ENCODE data around the gene SLC2A6. TPM values are rescaled to one million over a fixed set of nuclear protein-coding genes. Genes with fewer than 3 reads are reported as not detected.

SLC2A6 gene
- total RNA-seq, 4 donors from 2014 or later: 0.96 to 20.1 (median 3.4) TPM

DNA sequence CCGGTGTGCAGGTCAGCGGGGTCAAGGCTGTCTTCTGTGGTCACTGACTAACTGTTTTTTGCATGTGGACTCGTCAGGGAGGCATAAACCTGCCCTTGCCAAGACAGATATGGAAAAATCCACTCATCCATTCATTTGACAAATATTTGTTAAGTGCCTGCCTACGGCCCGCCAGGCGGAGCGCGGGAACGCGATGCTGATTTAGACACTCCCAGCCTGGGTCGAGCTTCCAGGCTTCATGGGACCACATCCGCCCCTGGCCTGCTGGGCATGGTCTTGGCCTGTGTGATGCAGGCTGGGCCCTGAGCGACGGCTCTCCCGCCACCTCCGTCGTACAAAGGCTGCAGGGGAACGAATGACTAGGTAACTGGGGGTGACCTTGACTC lies 27.7 kb upstream of the SLC2A6 start:
- Histone ChIP-seq H3K27ac (peak overlapping the region in 1 of 4 donors; percentile 29), H3K4me3 (no peak overlapping the region), H3K4me1 (peaks cover 12 to 16% (median 13%) of the 10 kb centered on the region in 4 donors), H3K27me3 (peaks cover 7% of the 10 kb centered on the region), H3K9me3 (peaks cover 9 to 11% of the 10 kb centered on the region in 2 donors), H3K36me3 (no peaks in the 10 kb centered on the region)
- in situ Hi-C loops (cut with MboI; ENCODE audit: low pct_ligation_motif_present in 1 of 4, low pct_unique_long_range_greater_than_20kb in 1 of 4, low sequenced_read_pairs in 3 of 4): no loop called here
- intact Hi-C loops (cut with DNase I; ENCODE audit: low total_unique reads): no loop called here
- TF ChIP-seq POLR2A (IDR thresholded peaks at IDR 0.05) (no peak), POLR2AphosphoS5 (IDR thresholded peaks at IDR 0.05) (peak in 1 of 3 donors; percentile 7), EP300 (IDR thresholded peaks at IDR 0.05; ENCODE audit: low read depth) (no peak)
- TF ChIP-seq, protein P1, sequence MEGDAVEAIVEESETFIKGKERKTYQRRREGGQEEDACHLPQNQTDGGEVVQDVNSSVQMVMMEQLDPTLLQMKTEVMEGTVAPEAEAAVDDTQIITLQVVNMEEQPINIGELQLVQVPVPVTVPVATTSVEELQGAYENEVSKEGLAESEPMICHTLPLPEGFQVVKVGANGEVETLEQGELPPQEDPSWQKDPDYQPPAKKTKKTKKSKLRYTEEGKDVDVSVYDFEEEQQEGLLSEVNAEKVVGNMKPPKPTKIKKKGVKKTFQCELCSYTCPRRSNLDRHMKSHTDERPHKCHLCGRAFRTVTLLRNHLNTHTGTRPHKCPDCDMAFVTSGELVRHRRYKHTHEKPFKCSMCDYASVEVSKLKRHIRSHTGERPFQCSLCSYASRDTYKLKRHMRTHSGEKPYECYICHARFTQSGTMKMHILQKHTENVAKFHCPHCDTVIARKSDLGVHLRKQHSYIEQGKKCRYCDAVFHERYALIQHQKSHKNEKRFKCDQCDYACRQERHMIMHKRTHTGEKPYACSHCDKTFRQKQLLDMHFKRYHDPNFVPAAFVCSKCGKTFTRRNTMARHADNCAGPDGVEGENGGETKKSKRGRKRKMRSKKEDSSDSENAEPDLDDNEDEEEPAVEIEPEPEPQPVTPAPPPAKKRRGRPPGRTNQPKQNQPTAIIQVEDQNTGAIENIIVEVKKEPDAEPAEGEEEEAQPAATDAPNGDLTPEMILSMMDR (IDR thresholded peaks at IDR 0.05): no peak
- no peak for DNase-seq
- WGBS, 2 donors (ENCODE audit: low coverage in 1 of 2): 51% methylated on average over 18 of the region's 18 CpGs; no CpG with 5 or more reads in 1 of the 2 donors

DNA sequence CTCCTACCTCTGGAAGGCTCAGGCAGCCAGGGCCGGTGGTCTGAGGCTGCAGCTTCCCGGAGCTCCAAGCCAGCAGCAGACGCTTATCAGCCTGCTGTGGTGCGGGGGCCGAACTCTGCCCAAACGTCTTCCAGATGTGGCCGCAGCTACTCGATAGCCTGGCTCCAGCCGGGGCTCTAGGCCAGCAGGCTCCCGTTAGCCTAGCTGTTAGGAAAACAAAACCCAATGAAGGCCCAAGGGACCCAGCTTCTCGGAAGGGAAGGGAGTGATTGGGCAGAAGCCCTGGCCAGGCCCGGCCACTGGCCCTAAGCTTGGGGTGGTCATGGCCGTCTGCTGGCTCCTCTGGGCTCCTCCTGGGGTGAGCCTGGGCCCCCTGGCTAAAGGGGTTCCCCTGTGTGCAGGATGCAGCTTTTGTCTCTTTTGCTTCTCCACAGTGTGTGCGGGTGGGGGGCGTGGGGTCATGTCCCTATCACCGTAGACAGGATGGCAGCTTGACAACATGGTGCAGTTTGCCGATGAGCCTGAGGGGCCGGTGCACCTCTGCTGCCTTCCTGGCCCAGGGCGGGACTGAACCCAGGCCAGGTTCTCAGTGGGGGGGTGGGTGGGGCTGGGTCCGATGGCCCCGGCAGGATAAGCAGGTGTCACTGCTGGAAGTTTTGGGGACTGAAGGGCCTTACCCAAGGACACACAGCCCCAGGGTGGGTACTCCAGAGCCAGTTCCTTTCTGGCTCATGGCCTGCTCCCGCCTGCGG lies 27.2 kb upstream of the SLC2A6 start:
- no peaks in the 10 kb centered on the region for H3K36me3 ChIP-seq
- peaks cover 12 to 16% (median 13%) of the 10 kb centered on the region in 4 donors for H3K4me1 ChIP-seq
- DNase-seq: no peak
- no peak for TF ChIP-seq POLR2AphosphoS5 (IDR thresholded peaks at IDR 0.05)
- TF ChIP-seq, protein P1 (IDR thresholded peaks at IDR 0.05): no peak
- no peak for TF ChIP-seq EP300 (IDR thresholded peaks at IDR 0.05; ENCODE audit: low read depth)
- intact Hi-C loops (cut with DNase I; ENCODE audit: low total_unique reads) (no loop called here), in situ Hi-C loops (cut with MboI; ENCODE audit: low pct_ligation_motif_present in 1 of 4, low pct_unique_long_range_greater_than_20kb in 1 of 4, low sequenced_read_pairs in 3 of 4) (no loop called here)
- peaks cover 12 to 14% of the 10 kb centered on the region in 2 donors for H3K9me3 ChIP-seq
- H3K4me3 ChIP-seq: no peak overlapping the region
- peak overlapping the region in 3 of 4 donors; percentile 29 to 51 (median 34) for H3K27ac ChIP-seq
- peaks cover 7% of the 10 kb centered on the region for H3K27me3 ChIP-seq
- 79% methylated on average over 15 of the region's 23 CpGs; no CpG with 5 or more reads in 1 of the 2 donors for WGBS, 2 donors (ENCODE audit: low coverage in 1 of 2)

DNA sequence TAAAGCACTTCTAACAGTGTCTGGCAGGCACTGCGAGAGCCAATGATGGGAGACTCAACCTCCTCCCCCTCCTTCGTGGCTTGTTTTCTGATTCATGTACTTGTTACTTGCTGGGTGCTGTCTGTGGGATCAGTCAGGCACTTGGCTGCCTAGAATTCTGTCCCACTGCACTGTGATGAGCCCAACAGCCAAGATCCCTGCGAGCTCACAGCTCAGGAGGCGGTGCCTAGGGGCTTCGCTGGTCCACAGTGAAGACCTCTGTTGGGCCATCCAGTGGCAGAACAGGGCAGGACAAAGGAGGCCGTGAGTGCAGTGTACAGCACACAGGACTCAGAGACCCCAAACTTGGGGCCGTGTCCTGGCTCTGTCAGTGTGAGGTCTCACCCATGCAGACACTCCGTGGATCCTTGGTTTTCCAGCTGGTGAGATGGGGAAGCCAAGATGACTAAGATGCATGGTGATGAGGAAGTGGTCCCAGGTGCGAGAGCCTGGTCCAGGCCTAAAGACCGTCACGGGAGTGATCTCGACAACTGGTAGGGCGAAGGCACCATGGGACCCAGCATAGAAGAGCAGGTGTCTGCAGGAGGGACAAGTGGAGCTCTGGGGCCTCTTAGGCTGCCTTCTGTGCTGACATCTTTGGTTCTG lies 26.4 kb upstream of the SLC2A6 start:
- intact Hi-C loops (cut with DNase I; ENCODE audit: low total_unique reads): no loop called here
- WGBS, 2 donors (ENCODE audit: low coverage in 1 of 2): 86% methylated on average over 13 of the region's 13 CpGs; no CpG with 5 or more reads in 1 of the 2 donors
- in situ Hi-C loops (cut with MboI; ENCODE audit: low pct_ligation_motif_present in 1 of 4, low pct_unique_long_range_greater_than_20kb in 1 of 4, low sequenced_read_pairs in 3 of 4): no loop called here
- no peak overlapping the region for H3K4me3 ChIP-seq
- DNase-seq: no peak
- no peaks in the 10 kb centered on the region for H3K36me3 ChIP-seq
- H3K27ac ChIP-seq: peak overlapping the region in 2 of 4 donors; percentile 29 to 34
- peaks cover 7% of the 10 kb centered on the region for H3K27me3 ChIP-seq
- H3K9me3 ChIP-seq: peaks cover 12 to 14% of the 10 kb centered on the region in 2 donors
- peaks cover 12 to 16% (median 13%) of the 10 kb centered on the region in 4 donors for H3K4me1 ChIP-seq
- no peak for TF ChIP-seq POLR2A (IDR thresholded peaks at IDR 0.05)

DNA sequence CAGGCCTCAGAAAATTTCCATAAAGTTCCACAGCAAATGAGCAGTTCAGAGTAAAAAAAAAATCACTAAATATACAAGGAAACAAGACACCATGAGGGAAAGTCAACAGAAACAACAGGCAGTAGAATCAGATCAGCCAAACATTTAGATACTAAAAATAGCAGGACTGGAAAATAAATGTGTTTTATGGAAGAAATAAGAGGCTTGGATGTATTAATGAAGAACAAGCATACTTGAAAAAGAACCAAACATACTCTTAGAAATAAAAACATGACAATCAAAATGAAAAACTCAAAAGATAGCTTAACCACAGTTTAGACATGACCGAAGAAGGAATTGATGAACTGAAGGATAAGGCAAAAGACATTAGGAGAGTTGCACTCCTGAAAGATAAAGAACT lies 23.2 kb upstream of the SLC2A6 start:
- intact Hi-C loops (cut with DNase I; ENCODE audit: low total_unique reads) (no loop called here), in situ Hi-C loops (cut with MboI; ENCODE audit: low pct_ligation_motif_present in 1 of 4, low pct_unique_long_range_greater_than_20kb in 1 of 4, low sequenced_read_pairs in 3 of 4) (no loop called here)
- Histone ChIP-seq H3K36me3 (no peaks in the 10 kb centered on the region), H3K27ac (no peak overlapping the region), H3K9me3 (peaks cover 12 to 14% of the 10 kb centered on the region in 2 donors), H3K4me1 (peaks cover 0 to 12% (median 0%) of the 10 kb centered on the region in 4 donors), H3K4me3 (no peak overlapping the region), H3K27me3 (peaks cover 1% of the 10 kb centered on the region)
- TF ChIP-seq, protein P1 (IDR thresholded peaks at IDR 0.05): no peak
- TF ChIP-seq POLR2A (IDR thresholded peaks at IDR 0.05): no peak
- TF ChIP-seq POLR2AphosphoS5 (IDR thresholded peaks at IDR 0.05): no peak
- TF ChIP-seq EP300 (IDR thresholded peaks at IDR 0.05; ENCODE audit: low read depth): no peak
- 92 to 93% methylated on average over 1 of the region's 1 CpG for WGBS, 2 donors (ENCODE audit: low coverage in 1 of 2)
- no peak for DNase-seq
